GM18858 (cell line): ENCODE data around the gene KCNC4.

Experiments
- ATAC-seq: cut with Tn5 transposase; IDR thresholded peaks from one replicate; pipeline ENCODE4 v1.9.1; 2021; ENCODE audit not compliant: unreplicated experiment

Gene KCNC4

GRCh38 chr1:110188035-110188618 is 22.0 kb upstream of the KCNC4 start:
- no peak for ATAC-seq

GRCh38 chr1:110189181-110189580 is 20.9 kb upstream of the KCNC4 start:
- no peak for ATAC-seq

GRCh38 chr1:110190282-110190929 is 19.7 kb upstream of the KCNC4 start:
- no peak for ATAC-seq

GRCh38 chr1:110192541-110192940 is 17.6 kb upstream of the KCNC4 start:
- no peak for ATAC-seq

GRCh38 chr1:110195196-110195595 is 14.9 kb upstream of the KCNC4 start:
- no peak for ATAC-seq

- ATAC-seq: no peak
These were observed 13.0 kb upstream of the KCNC4 start for GRCh38 chr1:110196917-110197765.

GRCh38 chr1:110197905-110198629 is 12.0 kb upstream of the KCNC4 start:
- no peak for ATAC-seq

- ATAC-seq: no peak
These were observed 11.4 kb upstream of the KCNC4 start for GRCh38 chr1:110198746-110199145.

GRCh38 chr1:110200190-110200589 is 9.9 kb upstream of the KCNC4 start:
- no peak for ATAC-seq

- no peak for ATAC-seq
These were observed 9.4 kb upstream of the KCNC4 start for GRCh38 chr1:110200666-110201065.

GRCh38 chr1:110201157-110201825 is 8.8 kb upstream of the KCNC4 start:
- no peak for ATAC-seq

- no peak for ATAC-seq
These were observed 7.0 kb upstream of the KCNC4 start for GRCh38 chr1:110203021-110203661.

- ATAC-seq: no peak
These were observed 5.0 kb upstream of the KCNC4 start for GRCh38 chr1:110205156-110205555.

GRCh38 chr1:110205591-110206155 is 4.4 kb upstream of the KCNC4 start:
- ATAC-seq: no peak

- ATAC-seq: no peak
These were observed 3.7 kb upstream of the KCNC4 start for GRCh38 chr1:110206261-110206920.

- no peak for ATAC-seq
These were observed 2.3 kb upstream of the KCNC4 start for GRCh38 chr1:110207831-110208230.

- no peak for ATAC-seq
These were observed 1.0 kb upstream of the KCNC4 start for GRCh38 chr1:110208916-110209645.

- no peak for ATAC-seq
These were observed 736 bp downstream of the KCNC4 start for GRCh38 chr1:110210604-110211495.
